Trophoblast cell (in vitro differentiated cells and primary cell): ENCODE data around the gene PPP1R9A.

ENCODE experiments used
- DNase-seq, 2 donors: peaks; one replicate each; pipeline ENCODE4 v3.0.0-alpha.2; 2016
- H2AFZ ChIP-seq: 2 replicates; pipeline ENCODE4 v1.6.1; 2013; ENCODE audit warnings: low read length, moderate library complexity, mild to moderate bottlenecking; ENCODE audit not compliant: insufficient read depth, poor library complexity
- H2AK5ac ChIP-seq: 2 replicates; pipeline ENCODE4 v1.6.1; 2013; ENCODE audit warnings: mild to moderate bottlenecking, low read length
- H2BK120ac ChIP-seq: 2 replicates; pipeline ENCODE4 v1.6.1; 2013; ENCODE audit warnings: low read length, mild to moderate bottlenecking, moderate library complexity; ENCODE audit not compliant: insufficient read depth, poor library complexity
- H2BK12ac ChIP-seq: 2 replicates; pipeline ENCODE4 v1.6.1; 2013; ENCODE audit warnings: mild to moderate bottlenecking, low read length, moderate library complexity
- H2BK5ac ChIP-seq: 2 replicates; pipeline ENCODE4 v1.6.1; 2013; ENCODE audit warnings: low read length, low read depth, moderate library complexity, mild to moderate bottlenecking; ENCODE audit not compliant: poor library complexity
- H3K14ac ChIP-seq: 2 replicates; pipeline ENCODE4 v1.6.1; 2013; ENCODE audit warnings: mild to moderate bottlenecking, low read length
- H3K18ac ChIP-seq: 2 replicates; pipeline ENCODE4 v1.6.1; 2013; ENCODE audit warnings: mild to moderate bottlenecking, low read length
- H3K23ac ChIP-seq: 2 replicates; pipeline ENCODE4 v1.6.1; 2013; ENCODE audit warnings: low read length
- H3K27ac ChIP-seq: 2 replicates; pipeline ENCODE4 v1.5.1; 2013; ENCODE audit warnings: low read depth, mild to moderate bottlenecking, inconsistent platforms, low read length, moderate library complexity
- H3K27me3 ChIP-seq: 2 replicates; pipeline ENCODE4 v1.6.1; 2013; ENCODE audit warnings: inconsistent platforms, mild to moderate bottlenecking, low read length, moderate library complexity; ENCODE audit not compliant: insufficient read depth
- H3K36me3 ChIP-seq, 2 experiments: 1 replicate in 1 of 2; 2 replicates in 1 of 2; pipeline ENCODE4 v1.6.1; 2013; ENCODE audit warnings: low read length in 2 of 2, mild to moderate bottlenecking in 2 of 2, moderate library complexity in 1 of 2; ENCODE audit not compliant: insufficient read depth in 2 of 2, control insufficient read depth in 1 of 2
- H3K4ac ChIP-seq: 2 replicates; pipeline ENCODE4 v1.6.1; 2013; ENCODE audit warnings: low read depth, mild to moderate bottlenecking, low read length, moderate library complexity
- H3K4me1 ChIP-seq, 2 experiments: 1 replicate in 1 of 2; 2 replicates in 1 of 2; pipeline ENCODE4 v1.6.1; 2013; ENCODE audit warnings: low read length in 2 of 2, mild to moderate bottlenecking in 2 of 2, moderate library complexity in 1 of 2; ENCODE audit not compliant: insufficient read depth in 2 of 2, control insufficient read depth in 1 of 2
- H3K4me2 ChIP-seq: 2 replicates; pipeline ENCODE4 v1.6.1; 2013; ENCODE audit warnings: inconsistent platforms, mild to moderate bottlenecking, low read length, moderate library complexity
- H3K4me3 ChIP-seq: 2 replicates; pipeline ENCODE4 v1.5.1; 2013; ENCODE audit warnings: mild to moderate bottlenecking, low read depth, low read length, inconsistent platforms
- H3K79me1 ChIP-seq: one replicate; pipeline ENCODE4 v1.6.1; 2013; ENCODE audit warnings: low read length
- H3K79me2 ChIP-seq: 2 replicates; pipeline ENCODE4 v1.6.1; 2013; ENCODE audit warnings: low read length, mild to moderate bottlenecking; ENCODE audit not compliant: control insufficient read depth, insufficient read depth, poor library complexity
- H3K9ac ChIP-seq: 2 replicates; pipeline ENCODE4 v1.6.1; 2013; ENCODE audit warnings: mild to moderate bottlenecking, low read length
- H3K9me3 ChIP-seq: 2 replicates; pipeline ENCODE4 v1.6.1; 2013; ENCODE audit warnings: low read depth, mild to moderate bottlenecking, control low read depth, inconsistent platforms, low read length; ENCODE audit not compliant: insufficient read depth
- H4K12ac ChIP-seq: 2 replicates; pipeline ENCODE4 v1.6.1; 2013; ENCODE audit warnings: low read depth, mild to moderate bottlenecking, low read length, moderate library complexity
- H4K8ac ChIP-seq: 2 replicates; pipeline ENCODE4 v1.6.1; 2013; ENCODE audit warnings: low read depth, mild to moderate bottlenecking, low read length, moderate library complexity
- H4K91ac ChIP-seq: one replicate; pipeline ENCODE4 v1.6.1; 2013; ENCODE audit warnings: low read depth, mild to moderate bottlenecking, low read length, moderate library complexity
- WGBS: extraction: QIAGEN DNeasy Blood & Tissue Kit; methylation state at CpG from one replicate; pipeline ENCODE4 v1.1.7; 2013; ENCODE audit warnings: missing lambda C conversion rate; ENCODE audit not compliant: insufficient read length, insufficient coverage; ENCODE audit errors: extremely low coverage; 5-methylcytosine and 5-hydroxymethylcytosine counted together

The PPP1R9A gene

GRCh38 chr7:95244616-95245015 lies 337.2 kb downstream of the PPP1R9A start:
- H3K27ac ChIP-seq = no peak overlapping the region
- H3K4ac ChIP-seq = no peak overlapping the region
- no peaks in the 10 kb centered on the region for H3K27me3 ChIP-seq
- no peak overlapping the region for H2AK5ac ChIP-seq
- no peak overlapping the region for H3K18ac ChIP-seq
- H3K14ac ChIP-seq = no peak overlapping the region
- no peak overlapping the region for H4K91ac ChIP-seq
- H2BK120ac ChIP-seq = no peak overlapping the region
- H4K12ac ChIP-seq = no peak overlapping the region
- no peaks in the 10 kb centered on the region for H3K79me1 ChIP-seq
- no peak overlapping the region for H4K8ac ChIP-seq
- no peaks in the 10 kb centered on the region for H3K9me3 ChIP-seq
- no peak overlapping the region for H3K4me2 ChIP-seq
- H3K4me1 ChIP-seq = no peaks in the 10 kb centered on the region
- H3K4me3 ChIP-seq = no peak overlapping the region
- DNase-seq = no peak
- no peaks in the 10 kb centered on the region for H3K36me3 ChIP-seq
- H3K9ac ChIP-seq = no peak overlapping the region
- no peak overlapping the region for H2AFZ ChIP-seq
- H3K79me2 ChIP-seq = no peaks in the 10 kb centered on the region
- H3K23ac ChIP-seq = no peak overlapping the region
- H2BK5ac ChIP-seq = no peak overlapping the region
- H2BK12ac ChIP-seq = no peak overlapping the region

GRCh38 chr7:95245828-95246500 lies 338.6 kb downstream of the PPP1R9A start:
- no peak overlapping the region for H4K8ac ChIP-seq
- WGBS = no CpG with 5 or more reads among the region's 5 CpGs

GRCh38 chr7:95246831-95247370 lies 339.5 kb downstream of the PPP1R9A start:
- H3K27ac ChIP-seq = no peak overlapping the region
- H3K14ac ChIP-seq = no peak overlapping the region
- H3K4ac ChIP-seq = no peak overlapping the region
- no peak overlapping the region for H2BK5ac ChIP-seq
- H3K23ac ChIP-seq = no peak overlapping the region
- WGBS = no CpG with 5 or more reads among the region's 5 CpGs
- H3K4me1 ChIP-seq = no peaks in the 10 kb centered on the region
- no peak overlapping the region for H2BK120ac ChIP-seq
- H3K9me3 ChIP-seq = no peaks in the 10 kb centered on the region
- H3K79me1 ChIP-seq = no peaks in the 10 kb centered on the region
- H4K8ac ChIP-seq = no peak overlapping the region
- H3K9ac ChIP-seq = no peak overlapping the region
- DNase-seq = peak; percentile 33 to 87
- H3K36me3 ChIP-seq = no peaks in the 10 kb centered on the region
- H4K91ac ChIP-seq = no peak overlapping the region
- H2BK12ac ChIP-seq = no peak overlapping the region
- H4K12ac ChIP-seq = no peak overlapping the region
- H3K18ac ChIP-seq = no peak overlapping the region
- no peak overlapping the region for H3K4me3 ChIP-seq
- H3K27me3 ChIP-seq = no peaks in the 10 kb centered on the region
- H2AK5ac ChIP-seq = no peak overlapping the region
- H3K79me2 ChIP-seq = no peaks in the 10 kb centered on the region
- H2AFZ ChIP-seq = no peak overlapping the region
- H3K4me2 ChIP-seq = peak overlapping the region; percentile 50

More at GRCh38 chr7:95245828-95246500, 338.6 kb downstream of the PPP1R9A start:
- no peak overlapping the region for H2BK120ac ChIP-seq
- no peak overlapping the region for H3K4ac ChIP-seq
- H2BK5ac ChIP-seq = no peak overlapping the region
- no peaks in the 10 kb centered on the region for H3K79me2 ChIP-seq
- H3K27me3 ChIP-seq = no peaks in the 10 kb centered on the region
- no peak overlapping the region for H3K4me3 ChIP-seq
- no peaks in the 10 kb centered on the region for H3K9me3 ChIP-seq
- no peak overlapping the region for H3K18ac ChIP-seq
- no peak overlapping the region for H2BK12ac ChIP-seq
- no peaks in the 10 kb centered on the region for H3K36me3 ChIP-seq
- no peaks in the 10 kb centered on the region for H3K4me1 ChIP-seq
- no peak overlapping the region for H4K91ac ChIP-seq
- H3K79me1 ChIP-seq = no peaks in the 10 kb centered on the region
- no peak overlapping the region for H2AK5ac ChIP-seq
- H2AFZ ChIP-seq = no peak overlapping the region
- no peak overlapping the region for H4K12ac ChIP-seq
- no peak overlapping the region for H3K9ac ChIP-seq
- DNase-seq = peak in 1 of 2 donors; percentile 46
- H3K23ac ChIP-seq = no peak overlapping the region
- no peak overlapping the region for H3K4me2 ChIP-seq
- no peak overlapping the region for H3K27ac ChIP-seq
- no peak overlapping the region for H3K14ac ChIP-seq

GRCh38 chr7:95250571-95250970 lies 343.2 kb downstream of the PPP1R9A start:
- H3K27ac ChIP-seq = no peak overlapping the region
- no CpG with 5 or more reads among the region's 6 CpGs for WGBS
- H3K79me2 ChIP-seq = no peaks in the 10 kb centered on the region
- H2BK120ac ChIP-seq = no peak overlapping the region
- no peak overlapping the region for H3K9ac ChIP-seq
- no peak overlapping the region for H3K23ac ChIP-seq
- H3K79me1 ChIP-seq = no peaks in the 10 kb centered on the region
- no peak overlapping the region for H4K91ac ChIP-seq
- H2BK5ac ChIP-seq = no peak overlapping the region
- H2BK12ac ChIP-seq = no peak overlapping the region
- no peaks in the 10 kb centered on the region for H3K27me3 ChIP-seq
- no peak overlapping the region for H2AK5ac ChIP-seq
- no peak overlapping the region for H2AFZ ChIP-seq
- no peaks in the 10 kb centered on the region for H3K36me3 ChIP-seq
- no peaks in the 10 kb centered on the region for H3K9me3 ChIP-seq
- H4K12ac ChIP-seq = no peak overlapping the region
- no peak overlapping the region for H3K4me2 ChIP-seq
- no peak overlapping the region for H3K4ac ChIP-seq
- no peaks in the 10 kb centered on the region for H3K4me1 ChIP-seq
- no peak overlapping the region for H3K4me3 ChIP-seq
- no peak overlapping the region for H3K18ac ChIP-seq
- no peak overlapping the region for H3K14ac ChIP-seq
- no peak for DNase-seq
- H4K8ac ChIP-seq = no peak overlapping the region
